ENCODE measurements around the gene COL8A2.

DNA sequence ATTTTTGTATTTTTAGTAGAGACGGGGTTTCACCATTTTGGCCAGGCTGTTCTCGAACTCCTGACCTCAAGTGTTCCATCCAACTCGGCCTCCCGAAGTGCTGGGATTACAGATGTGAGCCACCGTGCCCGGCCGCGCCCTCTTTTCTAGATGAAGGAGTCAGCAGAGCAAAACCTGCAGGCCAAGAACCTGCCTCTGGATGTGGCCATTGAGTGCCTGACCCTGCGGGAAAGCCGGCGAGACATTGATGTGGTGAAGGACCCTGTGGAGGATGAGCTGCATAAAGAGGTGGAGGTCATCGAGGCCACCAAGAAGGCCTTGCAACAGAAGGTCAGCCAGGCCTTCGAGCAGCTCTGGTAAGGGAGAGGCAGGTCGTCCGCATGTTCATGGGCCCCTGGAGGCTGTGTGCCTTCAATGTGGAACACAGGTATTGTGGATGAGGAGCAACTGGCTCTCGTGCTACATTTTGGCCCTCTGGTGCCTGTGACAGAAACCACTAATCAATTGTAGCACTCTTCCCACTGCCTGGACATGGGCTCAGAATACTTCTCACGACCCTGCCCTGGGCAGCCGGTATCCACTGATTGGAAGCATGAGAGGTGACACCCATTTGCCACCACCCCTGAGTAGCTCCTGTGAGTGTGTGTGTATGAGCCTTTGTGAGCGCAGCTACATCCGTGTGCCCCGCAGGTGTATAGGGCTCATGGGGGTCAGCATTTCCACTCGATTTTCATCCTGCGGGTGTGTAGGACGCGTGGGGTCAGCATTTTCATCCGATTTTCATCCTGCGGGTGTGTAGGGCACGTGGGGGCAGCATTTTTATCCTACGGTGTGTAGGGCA lies 39.1 kb downstream of the COL8A2 start:
- TF ChIP-seq ZNF263 (CRISPR knock-in tag; IDR thresholded peaks at IDR 0.05; ENCODE audit: low read depth) (no peak), CTCF (IDR thresholded peaks at IDR 0.05) (no peak), CREM (CRISPR knock-in tag; IDR thresholded peaks at IDR 0.05) (no peak), SP1 (CRISPR knock-in tag; conservative IDR thresholded peaks at IDR 0.05) (no peak), NR1H2 (CRISPR knock-in tag; IDR thresholded peaks at IDR 0.05) (no peak), E2F5 (CRISPR knock-in tag; IDR thresholded peaks at IDR 0.05) (no peak), STAT6 (CRISPR knock-in tag; conservative IDR thresholded peaks at IDR 0.05; ENCODE audit: low read depth) (no peak), MAX (CRISPR knock-in tag; IDR thresholded peaks at IDR 0.05) (no peak), ESRRA (CRISPR knock-in tag; IDR thresholded peaks at IDR 0.05; ENCODE audit: borderline replicate concordance) (no peak), JUN (CRISPR knock-in tag; IDR thresholded peaks at IDR 0.05) (no peak), GTF2I (CRISPR knock-in tag; conservative IDR thresholded peaks at IDR 0.05) (no peak), KAT7 (CRISPR knock-in tag; IDR thresholded peaks at IDR 0.05; ENCODE audit: borderline replicate concordance) (no peak), USF2 (CRISPR knock-in tag; IDR thresholded peaks at IDR 0.05) (no peak), CREB1 (CRISPR knock-in tag; IDR thresholded peaks at IDR 0.05) (no peak)
